T-helper 2 cell treated with Interferon-gamma antibody and Interleukin-4, amounts not matched to agents 5 μg/mL and 100 μg/mL, for 36 hours (primary cell): ENCODE results near the gene MADCAM1.

ENCODE experiments used
- DNase-seq: peaks from one replicate; pipeline ENCODE4 v3.0.0; 2021; ENCODE audit warnings: low spot score
- H3K27ac Mint-ChIP-seq: one replicate; pipeline ENCODE4 v1.8.0; 2021; ENCODE audit warnings: mild to moderate bottlenecking, mixed read lengths
- H3K27me3 Mint-ChIP-seq: one replicate; pipeline ENCODE4 v1.8.0; 2021; ENCODE audit warnings: low read depth, mixed read lengths
- H3K36me3 Mint-ChIP-seq: one replicate; pipeline ENCODE4 v1.8.0; 2021; ENCODE audit warnings: low read depth, mixed read lengths
- H3K4me1 Mint-ChIP-seq: one replicate; pipeline ENCODE4 v1.8.0; 2021; ENCODE audit warnings: low read depth, mixed read lengths
- H3K4me3 Mint-ChIP-seq: one replicate; pipeline ENCODE4 v1.8.0; 2022; ENCODE audit warnings: mild to moderate bottlenecking, moderate library complexity, mixed read lengths
- H3K9me3 Mint-ChIP-seq: one replicate; pipeline ENCODE4 v1.8.0; 2021; ENCODE audit warnings: mixed read lengths

The MADCAM1 gene

DNA sequence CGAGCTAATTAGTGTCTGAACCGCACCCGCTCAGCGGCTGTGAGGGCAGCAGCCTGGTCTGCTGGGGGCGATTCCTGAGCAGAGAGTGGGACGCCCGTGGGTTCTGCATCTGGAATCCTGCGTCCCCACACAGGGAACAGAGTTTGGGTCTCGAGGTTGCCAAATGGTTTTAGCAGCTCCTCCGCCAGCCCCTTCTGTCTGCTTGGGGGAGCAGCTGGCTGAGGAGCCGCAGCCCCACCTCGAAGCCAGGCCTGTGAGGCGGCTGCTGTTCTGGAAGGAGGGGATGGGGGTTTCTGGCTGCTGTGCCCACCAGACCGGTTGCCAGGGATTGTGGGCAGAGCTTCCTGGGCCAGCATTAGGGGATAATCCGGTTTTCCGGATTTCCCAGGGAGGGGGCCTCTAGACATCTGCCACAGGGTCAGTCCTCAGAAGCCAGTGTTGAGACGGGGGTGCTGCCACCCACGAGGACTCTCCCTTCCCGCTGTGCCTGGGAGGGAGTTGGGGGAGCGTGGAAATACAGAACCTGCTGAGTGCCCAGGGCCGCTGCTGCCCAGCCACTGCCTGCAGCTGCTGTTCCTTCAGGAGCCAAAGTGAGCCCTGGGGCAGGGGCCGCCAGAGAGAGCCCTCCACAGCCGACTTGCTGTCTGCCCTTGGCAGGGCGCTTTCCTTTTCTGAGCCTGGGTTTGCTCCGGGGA, 37.2 kb downstream of the MADCAM1 start:
- H3K36me3 Mint-ChIP-seq, result peaks cover 6% of the 10 kb centered on the region

GRCh38 chr19:534088-534487, 37.8 kb downstream of the MADCAM1 start:
- Mint-ChIP-seq H3K27ac (no peak overlapping the region), H3K4me1 (peaks cover 3% of the 10 kb centered on the region), H3K27me3 (no peaks in the 10 kb centered on the region), H3K9me3 (no peaks in the 10 kb centered on the region), H3K4me3 (peak overlapping the region; percentile 79), H3K36me3 (peaks cover 6% of the 10 kb centered on the region)
- no peak for DNase-seq

More for the DNA sequence above, 37.2 kb downstream of the MADCAM1 start:
- no peaks in the 10 kb centered on the region for H3K9me3 Mint-ChIP-seq
- peaks cover 3% of the 10 kb centered on the region for H3K4me1 Mint-ChIP-seq
- no peak overlapping the region for H3K27ac Mint-ChIP-seq
- no peaks in the 10 kb centered on the region for H3K27me3 Mint-ChIP-seq
- no peak for DNase-seq
- peak overlapping the region; percentile 79 for H3K4me3 Mint-ChIP-seq

DNA sequence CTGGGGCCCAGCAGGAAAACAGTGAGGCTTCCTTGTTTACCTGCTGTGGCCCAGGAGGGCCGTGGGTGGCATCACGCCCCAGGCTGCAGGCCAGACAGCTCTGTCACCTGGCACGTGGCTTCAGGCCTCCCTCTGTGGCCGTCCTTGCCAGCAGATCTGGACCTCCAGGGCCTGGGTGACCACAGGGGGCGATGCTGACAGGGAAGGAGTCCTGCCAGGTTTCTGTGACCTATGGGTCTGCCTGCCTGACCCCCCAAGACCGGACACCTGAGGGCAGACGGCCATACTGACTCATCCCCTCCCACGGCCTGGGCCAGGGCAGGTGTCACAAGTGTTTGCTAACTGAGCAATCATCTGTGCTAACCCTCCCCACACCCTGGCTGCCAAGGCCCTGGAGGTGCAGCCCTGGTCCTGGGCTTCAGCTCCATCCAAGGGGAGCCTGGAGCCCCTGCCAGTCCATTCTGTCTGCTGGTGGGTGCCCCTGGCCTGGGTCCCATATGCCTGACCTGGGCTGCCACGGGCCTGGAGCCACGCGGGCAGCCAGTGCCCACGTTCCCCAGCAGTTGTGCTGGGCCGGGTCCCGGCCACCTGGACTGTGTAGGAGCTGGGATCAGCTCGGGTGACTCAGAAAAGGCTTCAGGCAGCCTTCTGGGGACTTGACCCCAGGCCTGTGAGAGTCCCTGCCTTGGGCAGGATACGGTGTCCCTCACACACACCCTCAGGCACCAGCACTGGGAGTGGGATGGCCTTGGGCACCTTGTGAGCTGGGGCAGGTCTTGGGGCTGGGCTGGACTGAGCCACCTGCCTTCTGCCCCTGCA, 38.9 kb downstream of the MADCAM1 start:
- no peak overlapping the region for H3K27ac Mint-ChIP-seq

GRCh38 chr19:536031-536880, 40.0 kb downstream of the MADCAM1 start:
- Mint-ChIP-seq H3K27me3 (no peaks in the 10 kb centered on the region), H3K4me1 (peaks cover 2% of the 10 kb centered on the region), H3K27ac (no peak overlapping the region), H3K4me3 (no peak overlapping the region), H3K9me3 (no peaks in the 10 kb centered on the region), H3K36me3 (peaks cover 6% of the 10 kb centered on the region)
- DNase-seq, result no peak

More for the DNA sequence above, 38.9 kb downstream of the MADCAM1 start:
- Mint-ChIP-seq H3K9me3 (no peaks in the 10 kb centered on the region), H3K27me3 (no peaks in the 10 kb centered on the region), H3K4me3 (peak overlapping the region; percentile 60), H3K4me1 (peaks cover 2% of the 10 kb centered on the region), H3K36me3 (peaks cover 6% of the 10 kb centered on the region)
- DNase-seq, result no peak

GRCh38 chr19:536881-537404, 40.7 kb downstream of the MADCAM1 start:
- Mint-ChIP-seq H3K4me1 (peaks cover 2% of the 10 kb centered on the region), H3K36me3 (peaks cover 6% of the 10 kb centered on the region), H3K9me3 (no peaks in the 10 kb centered on the region), H3K4me3 (no peak overlapping the region), H3K27me3 (no peaks in the 10 kb centered on the region), H3K27ac (no peak overlapping the region)
- DNase-seq, result no peak

GRCh38 chr19:538641-539428, 42.5 kb downstream of the MADCAM1 start:
- no peak for DNase-seq
- H3K27ac Mint-ChIP-seq, result no peak overlapping the region
- no peaks in the 10 kb centered on the region for H3K27me3 Mint-ChIP-seq
- H3K9me3 Mint-ChIP-seq, result no peaks in the 10 kb centered on the region
- H3K4me3 Mint-ChIP-seq, result no peak overlapping the region
- H3K36me3 Mint-ChIP-seq, result peaks cover 8% of the 10 kb centered on the region
- H3K4me1 Mint-ChIP-seq, result peaks cover 4% of the 10 kb centered on the region

- peaks cover 4% of the 10 kb centered on the region for H3K4me1 Mint-ChIP-seq
- no peak overlapping the region for H3K4me3 Mint-ChIP-seq
- H3K36me3 Mint-ChIP-seq, result peaks cover 8% of the 10 kb centered on the region
- H3K27me3 Mint-ChIP-seq, result no peaks in the 10 kb centered on the region
- no peaks in the 10 kb centered on the region for H3K9me3 Mint-ChIP-seq
- H3K27ac Mint-ChIP-seq, result no peak overlapping the region
- DNase-seq, result no peak
Measured at GRCh38 chr19:539429-540030, 43.2 kb downstream of the MADCAM1 start.

DNA sequence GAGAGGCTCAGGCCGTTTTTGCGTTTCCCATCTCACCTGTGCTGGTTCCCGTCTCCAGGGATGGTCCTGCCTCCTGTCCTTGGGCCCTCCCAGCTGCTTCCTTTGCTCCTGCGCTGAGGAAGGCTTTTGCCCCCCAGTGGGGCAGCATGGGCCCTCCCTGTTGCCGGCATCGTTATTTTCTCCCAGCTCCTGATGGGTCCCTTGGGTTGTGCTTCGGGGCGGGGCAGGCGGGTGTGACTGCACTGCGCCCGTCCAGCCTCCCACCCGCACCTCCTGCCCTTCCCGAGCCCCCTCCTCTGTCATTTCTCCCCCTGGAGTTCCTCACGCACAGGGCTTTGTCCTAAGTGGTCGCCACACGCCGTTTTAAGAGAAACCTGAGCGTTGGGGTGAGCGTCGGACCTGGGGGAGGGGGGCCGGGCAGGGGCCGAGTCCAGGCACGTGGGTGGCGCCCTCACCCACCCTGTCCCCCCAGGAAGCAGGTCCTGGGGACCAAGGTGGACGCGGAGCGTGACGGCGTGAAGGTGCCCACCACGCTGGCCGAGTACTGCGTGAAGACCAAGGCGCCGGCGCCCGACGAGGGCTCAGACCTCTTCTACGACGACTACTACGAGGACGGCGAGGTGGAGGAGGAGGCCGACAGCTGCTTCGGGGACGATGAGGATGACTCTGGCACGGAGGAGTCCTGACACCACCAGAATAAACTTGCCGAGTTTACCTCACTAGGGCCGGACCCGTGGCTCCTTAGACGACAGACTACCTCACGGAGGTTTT, 44.8 kb downstream of the MADCAM1 start:
- Mint-ChIP-seq H3K27me3 (no peaks in the 10 kb centered on the region), H3K36me3 (peaks cover 8% of the 10 kb centered on the region), H3K4me1 (peaks cover 6% of the 10 kb centered on the region), H3K27ac (no peak overlapping the region), H3K4me3 (no peak overlapping the region), H3K9me3 (no peaks in the 10 kb centered on the region)
- DNase-seq, result no peak

DNA sequence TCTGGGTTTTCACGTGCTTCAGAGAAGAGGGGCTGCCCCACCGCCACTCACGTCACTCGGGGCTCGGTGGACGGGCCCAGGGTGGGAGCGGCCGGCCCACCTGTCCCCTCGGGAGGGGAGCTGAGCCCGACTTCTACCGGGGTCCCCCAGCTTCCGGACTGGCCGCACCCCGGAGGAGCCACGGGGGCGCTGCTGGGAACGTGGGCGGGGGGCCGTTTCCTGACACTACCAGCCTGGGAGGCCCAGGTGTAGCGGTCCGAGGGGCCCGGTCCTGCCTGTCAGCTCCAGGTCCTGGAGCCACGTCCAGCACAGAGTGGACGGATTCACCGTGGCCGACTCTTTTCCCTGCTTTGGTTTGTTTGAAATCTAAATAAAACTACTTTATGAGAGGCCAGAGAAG, 45.4 kb downstream of the MADCAM1 start:
- Mint-ChIP-seq H3K36me3 (peaks cover 8% of the 10 kb centered on the region), H3K4me3 (no peak overlapping the region), H3K9me3 (no peaks in the 10 kb centered on the region), H3K27ac (no peak overlapping the region), H3K4me1 (peaks cover 6% of the 10 kb centered on the region), H3K27me3 (no peaks in the 10 kb centered on the region)
- DNase-seq, result no peak

- Mint-ChIP-seq H3K4me3 (no peak overlapping the region), H3K36me3 (peaks cover 8% of the 10 kb centered on the region), H3K27me3 (no peaks in the 10 kb centered on the region), H3K9me3 (no peaks in the 10 kb centered on the region), H3K27ac (no peak overlapping the region), H3K4me1 (peaks cover 6% of the 10 kb centered on the region)
- DNase-seq, result no peak
Measured at GRCh38 chr19:542173-542866, 46.0 kb downstream of the MADCAM1 start.

GRCh38 chr19:543910-544608, 47.8 kb downstream of the MADCAM1 start, which contains the start of gene GZMM:
Gene GZMM, plus strand, starts transcription at chr19:544053. Its CDS starts 19 bp downstream, at chr19:544072.
- peak; percentile 57 for DNase-seq
- Mint-ChIP-seq H3K4me3 (peak within 1 kb of the TSS; percentile 87), H3K27me3 (no peaks in the 10 kb centered on the region), H3K9me3 (no peaks in the 10 kb centered on the region), H3K36me3 (peaks cover 2% of the 10 kb centered on the region), H3K27ac (peak within 1 kb of the TSS; percentile 89), H3K4me1 (peaks cover 8% of the 10 kb centered on the region)
